HG03565 (cell line): ENCODE data around the gene MAPK9.

Experiments
- ATAC-seq: cut with Tn5 transposase; IDR thresholded peaks from one replicate; pipeline ENCODE4 v1.9.1; 2021; ENCODE audit warnings: mild to moderate bottlenecking, moderate library complexity; ENCODE audit not compliant: unreplicated experiment

MAPK9 gene

GRCh38 chr5:180291943-180292831 lies at the start of gene MAPK9:
Gene MAPK9, minus strand, starts transcription at chr5:180292083. Its CDS starts 11,522 bp downstream, at chr5:180280561.
- peak; percentile 72 for ATAC-seq

- no peak for ATAC-seq
Measured at GRCh38 chr5:180341595-180341994, 49.7 kb upstream of the MAPK9 start.

DNA sequence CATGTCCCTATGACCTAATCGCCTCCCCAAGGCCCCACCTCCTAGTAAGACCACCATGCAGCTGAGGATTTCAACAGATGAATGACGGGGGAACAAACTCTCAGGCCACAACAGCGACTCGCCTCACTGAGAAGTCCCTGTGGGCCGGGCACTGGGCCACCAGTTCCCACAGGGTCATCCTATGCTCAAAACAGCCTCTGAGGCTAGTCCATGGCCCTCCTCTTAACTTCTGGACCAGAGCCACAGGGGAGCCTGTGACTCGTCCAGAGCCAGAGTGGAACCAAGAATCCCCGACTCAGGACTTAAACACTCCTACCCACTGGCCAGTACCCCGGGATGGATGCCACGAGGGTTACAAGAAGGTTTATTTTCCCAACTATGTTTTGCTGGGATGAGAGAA lies 49.0 kb upstream of the MAPK9 start:
- no peak for ATAC-seq

GRCh38 chr5:180339583-180340183 lies 47.8 kb upstream of the MAPK9 start:
- ATAC-seq, result no peak

GRCh38 chr5:180338001-180338707 lies 46.3 kb upstream of the MAPK9 start:
- ATAC-seq, result no peak

- no peak for ATAC-seq
Measured at GRCh38 chr5:180336234-180337020, 44.5 kb upstream of the MAPK9 start.

DNA sequence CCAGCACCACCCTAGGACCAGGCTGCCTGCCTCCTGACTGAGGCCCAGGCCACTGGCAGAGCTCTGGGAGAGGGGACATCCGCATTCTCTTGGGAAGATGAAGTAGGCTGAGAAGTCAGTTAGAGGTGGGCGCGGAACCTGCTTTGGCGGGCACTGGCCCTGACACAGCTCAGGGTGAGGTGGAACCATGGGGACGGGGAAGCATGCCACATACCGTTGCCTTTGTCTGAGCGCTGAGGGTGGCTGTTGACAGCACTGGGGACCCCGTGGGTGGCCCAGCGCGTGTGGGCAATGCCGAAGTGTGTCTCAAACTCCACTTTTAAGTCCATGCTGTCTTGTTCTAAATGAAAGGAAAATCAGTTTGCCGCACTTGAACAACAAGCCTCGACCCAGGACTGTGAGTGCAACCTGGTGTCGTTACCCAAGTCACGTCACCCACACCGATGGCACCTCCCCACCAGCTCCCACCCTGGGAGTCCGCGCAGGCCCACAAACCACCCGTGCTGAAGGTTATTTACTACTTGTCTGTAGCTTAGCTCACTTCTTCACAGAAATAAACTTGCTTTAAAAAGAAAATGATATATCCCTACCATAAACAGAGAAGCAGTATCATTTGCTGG lies 43.8 kb upstream of the MAPK9 start:
- ATAC-seq, result no peak

DNA sequence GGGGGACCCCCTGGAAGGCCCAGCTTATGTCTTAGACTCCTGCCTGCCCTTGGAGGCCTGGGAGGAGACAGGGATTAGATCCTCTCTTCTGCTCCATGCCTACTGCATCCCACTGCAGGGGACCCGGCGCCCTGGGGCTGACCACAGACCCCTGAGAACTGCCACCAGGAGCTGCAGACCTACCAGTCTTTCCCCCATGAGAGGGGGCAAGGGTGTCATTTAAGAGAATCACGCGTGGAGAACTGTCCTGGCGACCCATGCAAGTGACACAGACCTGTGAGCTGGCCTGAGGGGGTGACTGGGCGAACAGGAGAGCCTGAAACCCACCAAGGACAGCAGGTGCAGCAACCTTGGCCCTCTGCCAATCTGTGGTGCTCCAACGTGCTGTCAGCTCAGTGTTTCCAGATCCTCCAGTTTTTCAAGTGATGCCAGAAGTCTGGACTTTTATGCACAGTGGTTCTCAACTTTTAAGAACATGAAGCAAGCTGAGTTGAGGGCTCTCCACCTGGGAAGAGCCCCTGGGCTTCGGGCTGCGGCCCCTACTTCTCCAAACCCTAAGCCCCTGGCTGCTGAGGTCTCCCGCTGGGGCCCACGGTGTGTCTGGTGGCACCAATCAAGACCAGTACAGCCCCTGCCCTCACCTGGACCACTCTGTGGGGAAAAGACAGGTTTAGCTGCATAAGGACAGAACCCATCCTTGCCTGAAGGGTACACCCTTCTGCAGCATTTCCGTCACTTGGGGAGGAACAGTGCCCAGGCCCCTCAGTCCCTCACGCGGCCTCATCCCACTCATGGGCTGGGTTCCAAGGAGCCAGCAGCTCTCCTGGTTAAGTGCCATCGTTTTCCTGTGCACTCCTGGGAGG lies 43.1 kb upstream of the MAPK9 start:
- ATAC-seq, result no peak

DNA sequence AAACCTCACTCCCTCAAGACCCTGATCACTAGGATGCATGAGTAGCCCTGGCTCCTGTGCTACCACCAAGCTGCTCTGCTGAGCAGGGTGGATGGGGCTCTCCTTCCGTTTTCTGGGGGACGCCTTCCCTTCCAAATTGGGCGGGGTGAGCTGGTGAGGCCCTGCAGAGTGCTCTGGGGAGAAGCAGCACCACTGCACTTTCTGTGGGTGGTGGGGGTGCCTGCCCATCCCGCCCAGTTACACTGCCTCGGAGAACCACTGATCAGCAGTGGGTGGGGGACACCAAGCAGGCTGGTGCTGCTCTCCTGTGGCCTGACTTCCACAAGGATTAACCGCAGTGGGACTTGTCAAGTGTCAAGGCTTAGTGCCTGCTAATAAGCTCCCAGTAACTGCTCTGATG lies 42.3 kb upstream of the MAPK9 start:
- no peak for ATAC-seq

GRCh38 chr5:180333661-180334060 lies 41.8 kb upstream of the MAPK9 start:
- ATAC-seq, result no peak

DNA sequence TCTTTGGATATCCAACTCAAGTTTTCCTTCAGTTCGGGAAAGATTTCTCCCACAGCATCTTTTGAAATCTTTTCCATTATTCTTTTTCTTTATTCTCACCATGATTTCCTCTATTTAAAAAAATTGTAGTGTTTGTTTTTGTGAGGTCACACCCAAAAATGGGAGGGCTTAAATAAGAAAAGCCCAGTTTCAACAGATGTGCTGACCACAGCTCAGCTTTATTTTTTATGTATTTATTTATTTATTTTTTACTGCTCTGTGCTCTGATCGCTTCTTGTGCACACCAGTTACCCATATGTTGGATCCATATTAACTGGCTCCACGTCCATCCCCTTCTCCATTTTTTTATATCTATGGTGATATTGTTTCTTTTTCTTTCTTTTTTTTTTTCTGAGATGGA lies 41.0 kb upstream of the MAPK9 start:
- ATAC-seq, result no peak

GRCh38 chr5:180332051-180332517 lies 40.2 kb upstream of the MAPK9 start:
- ATAC-seq, result no peak

DNA sequence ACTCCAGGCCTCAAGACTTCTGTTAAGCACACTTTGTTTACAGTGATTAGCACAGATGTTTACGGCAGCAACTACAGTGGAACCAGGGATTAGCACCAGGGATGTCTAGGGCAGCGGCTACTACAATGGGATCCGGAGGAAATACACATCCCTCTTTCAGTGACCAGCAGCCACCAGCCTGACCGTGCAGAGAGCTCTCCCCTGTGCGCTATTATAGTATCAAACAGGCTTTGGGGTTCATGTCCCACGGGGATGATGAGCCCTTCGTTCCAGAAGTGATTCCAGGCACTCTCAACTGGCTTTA lies 39.7 kb upstream of the MAPK9 start:
- ATAC-seq, result no peak

GRCh38 chr5:180330810-180331646 lies 39.1 kb upstream of the MAPK9 start:
- ATAC-seq, result no peak

- no peak for ATAC-seq
Measured at GRCh38 chr5:180330270-180330648, 38.4 kb upstream of the MAPK9 start.

DNA sequence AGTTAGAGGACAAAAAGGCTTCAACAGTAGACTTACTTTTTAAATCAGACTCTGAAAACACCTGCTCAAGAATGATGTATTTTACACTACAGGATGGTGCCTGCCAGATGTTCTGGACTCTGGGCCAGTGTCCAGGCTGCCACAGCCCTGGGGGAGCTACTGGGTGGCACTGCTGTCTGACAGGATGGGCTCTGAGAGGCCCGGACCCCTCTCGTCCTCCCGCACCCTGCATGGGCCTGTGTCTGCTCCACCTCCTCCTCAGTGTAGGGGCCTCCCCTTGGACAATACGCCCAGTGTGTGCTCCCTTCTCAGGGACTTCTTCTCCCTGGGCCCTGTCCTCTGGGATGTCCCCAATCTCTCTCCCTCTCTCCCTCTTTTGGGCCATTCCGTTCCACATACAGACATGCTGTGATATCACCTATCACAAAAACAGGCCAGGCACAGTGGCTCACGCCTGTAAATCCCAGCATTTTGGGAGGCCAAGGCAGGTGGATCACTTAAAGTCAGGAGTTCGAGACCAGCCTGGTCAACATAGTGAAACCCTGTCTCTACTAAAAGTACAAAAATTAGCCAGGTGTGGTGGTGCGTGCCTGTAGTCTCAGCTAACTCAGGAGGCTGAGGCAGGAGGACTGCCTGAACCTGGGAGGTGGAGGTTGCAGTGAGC lies 37.9 kb upstream of the MAPK9 start:
- ATAC-seq, result no peak

GRCh38 chr5:180329138-180329435 lies 37.2 kb upstream of the MAPK9 start:
- no peak for ATAC-seq

GRCh38 chr5:180328296-180329137 lies 36.6 kb upstream of the MAPK9 start:
- no peak for ATAC-seq
